IPS-NIHi7 (cell line): ENCODE data around the gene LIPC.
"Not testable (repeated sequence)": the region's sequence is repeated elsewhere in the genome, so short reads cannot be mapped to it uniquely, and the experiment has no call there.

ENCODE experiments used
- DNase-seq: peaks from one replicate; pipeline ENCODE4 v3.0.0; 2012; ENCODE audit warnings: mixed read lengths; ENCODE audit errors: extremely low spot score

LIPC gene

DNA sequence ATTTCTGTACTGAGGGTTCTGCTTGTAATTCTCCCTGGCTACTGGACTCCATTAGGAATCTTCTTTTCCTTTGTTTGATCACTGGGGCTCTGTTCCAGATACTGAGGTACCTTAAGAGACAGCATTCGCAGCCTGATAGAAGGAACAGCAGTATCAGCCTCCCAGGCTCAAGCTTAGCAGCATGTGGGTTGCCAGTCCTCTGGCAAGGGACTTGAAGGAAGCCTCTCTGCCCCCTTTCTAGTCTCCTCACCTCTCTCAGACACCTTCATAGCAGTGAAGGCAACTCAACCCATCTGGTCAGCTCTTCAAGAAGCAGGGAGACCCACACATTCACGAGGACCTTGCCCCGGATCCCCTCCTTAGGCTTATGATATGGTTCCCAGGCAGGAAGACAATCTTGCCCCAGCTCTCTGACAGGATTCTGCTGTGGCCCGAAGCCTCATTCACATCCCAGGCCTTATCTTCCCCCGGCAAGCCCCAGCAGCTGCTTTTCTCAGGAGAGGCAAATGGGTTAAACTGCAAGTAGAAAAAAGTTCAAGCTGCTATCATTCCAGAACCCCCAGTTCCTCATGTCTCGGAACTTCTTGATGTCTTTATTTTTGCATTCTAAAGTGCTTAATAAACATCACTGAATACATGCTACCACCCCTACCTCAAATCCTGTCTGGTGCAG is 153.1 kb downstream of the LIPC start:
- no peak for DNase-seq

- no peak for DNase-seq
Observed at GRCh38 chr15:58585693-58586443, 154.1 kb downstream of the LIPC start.

GRCh38 chr15:58587486-58587885 is 155.7 kb downstream of the LIPC start:
- DNase-seq = no peak

DNA sequence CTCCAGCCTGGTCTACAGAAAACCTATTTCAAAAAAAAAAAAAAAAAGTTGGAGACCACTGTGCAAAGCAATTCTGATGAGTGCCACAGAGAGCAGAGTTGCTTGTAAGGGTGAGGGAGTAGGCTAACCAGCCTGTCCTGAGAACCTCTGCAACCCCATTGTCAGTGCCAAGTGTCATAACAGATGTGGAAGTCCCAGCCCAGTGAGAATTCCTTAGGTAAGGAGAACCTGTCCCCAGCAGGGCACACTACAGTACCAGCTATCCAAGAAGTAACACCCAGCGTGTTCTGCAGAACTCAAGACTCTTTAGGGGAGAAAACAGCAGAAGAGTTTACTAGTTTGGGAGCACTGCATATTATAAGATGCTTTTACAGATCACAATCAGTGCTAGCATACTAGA is 156.3 kb downstream of the LIPC start:
- no peak for DNase-seq

DNA sequence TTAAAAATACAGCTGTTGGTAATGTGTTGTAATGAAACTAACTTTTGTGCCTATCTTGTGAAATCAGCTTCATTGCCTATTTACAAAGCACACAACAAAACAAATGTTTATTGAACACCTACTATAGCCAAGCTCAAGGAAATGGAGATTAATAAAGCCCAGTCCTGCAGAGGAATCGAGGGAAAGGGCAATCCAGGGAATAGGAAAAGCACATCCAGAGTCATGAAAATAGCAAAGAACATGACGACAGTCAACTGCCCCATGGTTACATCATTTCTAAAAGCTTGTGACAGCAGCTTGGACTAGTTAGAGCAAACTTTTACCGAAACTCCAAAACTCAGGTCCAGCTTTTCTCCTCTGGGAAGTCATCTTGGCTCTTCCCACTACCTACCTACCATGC is 157.3 kb downstream of the LIPC start:
- no peak for DNase-seq

DNA sequence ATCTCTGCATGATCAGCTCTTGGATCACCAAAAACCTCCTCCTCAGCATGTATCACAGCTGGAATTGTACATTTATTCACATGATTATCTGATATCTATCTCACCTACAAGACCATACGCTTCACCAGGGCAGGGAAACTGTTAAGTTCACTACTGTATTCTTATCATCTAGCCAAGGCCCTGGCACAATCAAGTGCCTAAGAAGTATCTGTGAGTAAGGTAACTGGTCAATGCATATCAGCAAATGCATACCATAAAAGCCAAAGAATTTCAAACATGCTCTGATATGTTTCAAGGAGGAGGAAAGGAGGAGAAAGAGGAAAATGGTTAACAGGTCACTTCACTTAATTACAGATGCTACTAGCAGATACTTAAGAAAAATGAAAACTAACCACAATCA is 158.4 kb downstream of the LIPC start:
- DNase-seq = no peak

DNA sequence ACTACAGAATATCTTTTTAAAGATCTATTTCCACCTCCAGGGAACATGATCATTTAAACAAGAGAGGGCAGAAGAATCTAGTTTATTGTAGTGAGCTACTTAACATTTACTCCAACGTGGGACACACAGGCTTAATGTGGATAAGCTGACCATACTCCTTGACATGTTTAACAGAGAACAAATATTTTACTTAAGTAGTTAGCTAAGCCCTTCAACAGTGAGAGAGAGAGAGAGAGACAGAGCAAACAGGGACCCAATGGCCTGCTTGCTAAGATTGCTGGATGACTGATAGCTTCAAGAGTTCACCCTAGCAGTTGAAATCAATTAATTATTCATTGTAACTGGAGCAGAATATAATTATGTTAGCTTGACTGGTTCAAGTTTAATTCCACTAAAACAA is 159.1 kb downstream of the LIPC start:
- DNase-seq = no peak

GRCh38 chr15:58593870-58594269 is 162.1 kb downstream of the LIPC start:
- DNase-seq = no peak

DNA sequence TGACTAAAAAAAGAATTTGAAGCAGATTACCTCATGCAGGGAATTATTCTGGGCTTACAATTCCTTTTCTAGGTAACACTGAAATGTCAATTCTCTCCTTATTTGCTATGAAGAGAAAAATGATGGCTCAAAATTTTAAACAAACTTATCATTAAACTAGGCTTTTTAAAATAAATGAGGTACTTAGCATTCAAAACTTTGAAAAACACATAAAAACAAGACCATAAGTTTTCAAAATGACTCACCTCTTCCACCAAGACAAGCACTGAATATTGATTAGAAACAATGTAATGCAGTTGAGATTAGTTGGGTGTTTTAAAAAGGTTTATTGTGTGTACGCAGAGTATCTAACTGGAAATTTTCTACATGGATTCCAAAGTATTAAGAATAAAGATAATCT is 163.1 kb downstream of the LIPC start:
- no peak for DNase-seq

- DNase-seq = no peak
Observed at GRCh38 chr15:58595516-58596263, 163.9 kb downstream of the LIPC start.

DNA sequence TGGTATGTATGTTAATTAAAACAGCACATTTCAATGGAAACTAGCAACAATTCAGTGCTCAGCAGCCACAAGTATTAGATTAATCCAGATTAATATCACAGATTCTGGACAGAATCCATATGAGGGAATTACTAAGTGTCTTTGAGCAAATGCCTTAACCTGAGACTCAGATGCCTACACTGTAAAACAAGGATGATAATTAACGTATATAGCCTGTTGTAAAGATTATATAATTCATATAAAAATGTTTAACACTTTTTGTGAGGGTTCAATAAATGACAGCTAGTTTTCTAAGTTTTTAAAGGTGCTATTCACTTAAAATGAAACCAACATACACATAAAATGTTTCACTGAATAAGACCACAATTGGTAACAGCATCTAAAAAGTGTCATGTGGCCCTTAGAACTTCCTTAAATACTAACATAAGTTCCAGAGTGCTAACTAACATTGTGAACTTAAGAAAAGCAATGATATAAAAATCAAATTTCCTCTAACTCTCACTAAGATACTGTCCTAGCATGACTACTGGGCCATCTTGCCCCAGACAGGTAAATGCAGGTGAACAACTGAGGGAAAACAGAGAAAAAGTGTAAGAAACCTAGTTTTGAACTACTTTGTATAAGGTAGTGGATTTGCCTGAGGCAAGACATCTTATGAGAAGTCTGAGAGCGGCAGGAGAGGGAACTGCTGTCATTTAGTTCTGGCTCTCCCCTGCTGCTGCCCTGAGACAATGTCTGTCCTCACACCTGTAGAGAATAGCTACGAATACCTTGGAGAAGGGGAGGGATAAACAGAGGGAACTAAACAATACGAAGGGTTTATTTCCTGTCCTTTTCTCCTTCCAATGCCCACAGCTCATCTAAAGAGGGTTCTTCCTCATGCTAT is 166.4 kb downstream of the LIPC start:
- peak; percentile 41 for DNase-seq

GRCh38 chr15:58598829-58599210 is 167.0 kb downstream of the LIPC start:
- no peak for DNase-seq

- no peak for DNase-seq
Observed at GRCh38 chr15:58602823-58603222, 171.0 kb downstream of the LIPC start.

- not testable (repeated sequence) for DNase-seq
Observed at GRCh38 chr15:58603927-58604326, 172.1 kb downstream of the LIPC start.

DNA sequence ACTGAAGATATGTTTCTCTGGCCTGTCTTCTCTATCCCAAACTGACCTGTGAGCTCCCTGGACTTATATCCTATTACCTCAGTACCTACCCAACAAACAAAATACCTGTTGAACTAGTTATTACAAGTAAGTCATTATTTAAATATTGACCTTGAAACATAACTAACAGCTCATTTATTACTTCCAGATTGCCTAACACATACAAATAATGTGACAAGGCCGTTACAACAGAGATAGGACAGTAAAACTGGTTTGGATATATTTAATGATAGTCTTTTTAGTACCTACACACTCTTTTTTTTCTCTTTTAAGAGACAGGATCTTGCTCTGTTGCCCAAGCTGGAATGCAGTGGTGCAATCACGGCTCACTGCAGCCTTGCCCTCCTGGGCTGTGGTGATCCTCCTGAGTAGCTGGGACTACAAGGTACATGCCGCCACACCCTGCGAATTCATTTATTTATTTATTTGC is 172.7 kb downstream of the LIPC start:
- DNase-seq = no peak

DNA sequence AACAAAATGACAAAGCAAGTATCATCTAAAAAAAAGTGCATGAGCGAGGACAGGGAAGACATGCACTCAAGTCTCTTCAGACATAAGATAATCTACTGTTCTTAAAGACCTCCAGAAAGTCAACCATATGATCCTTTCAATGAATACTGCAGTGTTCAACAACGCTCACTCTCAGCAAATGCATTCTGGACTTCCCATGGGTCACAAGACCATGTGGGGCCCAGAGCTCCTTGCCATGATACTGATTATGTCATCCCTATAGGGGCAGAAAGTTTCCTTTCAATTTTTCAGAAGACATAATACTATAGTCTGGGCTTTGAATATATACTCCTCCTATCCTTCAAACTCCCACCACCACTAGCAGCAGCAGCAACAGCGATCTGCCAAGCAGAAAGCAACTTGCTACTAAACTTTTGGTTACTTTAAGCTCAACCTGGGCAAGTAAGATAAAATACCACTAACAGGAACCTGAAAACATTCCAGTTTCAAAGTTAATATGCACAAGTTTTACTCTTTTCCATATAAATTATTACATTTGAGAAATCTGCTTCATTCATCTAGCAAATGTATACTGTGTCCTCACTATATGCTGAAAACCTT is 174.2 kb downstream of the LIPC start:
- DNase-seq = no peak

GRCh38 chr15:58606577-58607080 is 174.8 kb downstream of the LIPC start:
- no peak for DNase-seq

GRCh38 chr15:58608129-58608590 is 176.4 kb downstream of the LIPC start:
- DNase-seq = no peak

GRCh38 chr15:58608711-58609110 is 176.9 kb downstream of the LIPC start:
- no peak for DNase-seq

DNA sequence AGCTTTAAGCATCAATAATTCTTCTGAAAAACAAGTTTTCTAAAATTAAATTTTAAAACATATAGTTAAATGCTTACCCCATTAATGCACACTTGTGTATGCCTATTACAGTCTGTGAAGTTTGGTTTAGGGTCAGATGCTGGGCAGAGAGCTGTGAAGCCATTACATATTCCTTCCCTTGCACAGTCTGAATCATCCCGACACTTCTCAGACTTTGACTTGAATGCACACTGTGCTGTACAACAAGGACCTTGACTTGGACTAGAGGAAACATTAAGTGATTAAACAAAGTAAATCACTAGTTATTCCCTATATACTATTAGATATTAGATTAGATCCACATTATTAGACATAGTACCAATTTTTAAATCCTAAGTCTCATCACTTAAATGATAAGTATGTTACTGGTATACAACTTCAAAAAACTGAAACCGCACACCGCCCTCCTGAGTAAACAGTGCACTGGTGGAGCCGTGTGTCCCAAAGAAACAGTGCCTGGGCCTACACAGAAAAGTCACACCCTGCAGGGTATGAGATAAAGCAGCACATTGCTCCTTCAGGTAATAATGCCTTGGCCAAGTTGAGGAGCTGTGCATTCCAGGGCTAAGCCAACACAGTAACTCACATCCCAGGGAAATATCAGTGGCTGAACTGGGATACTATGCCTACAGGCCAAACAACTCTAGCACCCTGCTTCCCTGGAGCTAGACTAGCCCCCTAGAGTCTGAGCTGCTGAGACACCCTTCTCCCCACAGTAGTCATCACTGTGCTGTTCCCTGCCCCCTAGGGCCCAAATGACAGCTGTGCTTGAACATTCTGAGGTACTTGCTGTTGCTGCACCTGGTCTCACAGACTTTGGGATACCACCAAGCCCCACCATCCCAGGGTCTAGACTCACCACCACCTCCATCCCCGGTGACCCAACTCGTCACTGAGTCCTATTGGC is 180.2 kb downstream of the LIPC start:
- no peak for DNase-seq
